IMR-90 (cell line): ENCODE measurements around the gene MAVS. TPM values are rescaled to one million over a fixed set of nuclear protein-coding genes. Genes with fewer than 3 reads are reported as not detected.

Experiments
- ATAC-seq: fragments of 200-7000 bp; cut with Tn5 transposase; 2 replicates; pipeline ENCODE4 v1.9.1; 2020; ENCODE audit warnings: low read depth, mild to moderate bottlenecking, moderate library complexity
- BruUV-seq: library from RNA; stranded (reverse); fragments of 400-500 nt; replicated peaks from 2 replicates; lab custom pipeline; 2021; lab: Mats Ljungman, UMichigan
- CTCF ChIA-PET: fragments of 300-600 bp; formaldehyde crosslinking; extraction: SDS; loops from one replicate; lab custom pipeline; 2021; ENCODE audit warnings: antibody characterized with exemption; lab: Yijun Ruan, JAX
- POLR2A ChIA-PET: fragments of 300-600 bp; sonication (Branson Sonifier 250); formaldehyde crosslinking; loops from one replicate; lab custom pipeline; 2022; ENCODE audit warnings: antibody characterized with exemption; ENCODE audit not compliant: unreplicated experiment; lab: Charles Lee
- DNase-seq: peaks from one replicate; pipeline ENCODE4 v3.0.0; 2013
- H2AFZ ChIP-seq: replicated peaks from 2 replicates; pipeline ENCODE3; 2013; ENCODE audit warnings: low read length, mild to moderate bottlenecking; ENCODE audit not compliant: poor library complexity
- H2AK5ac ChIP-seq: 2 replicates; pipeline ENCODE4 v1.6.1; 2013; ENCODE audit warnings: low read depth, low read length, inconsistent platforms
- H2AK9ac ChIP-seq: replicated peaks from 2 replicates; pipeline ENCODE3; 2013; ENCODE audit warnings: mild to moderate bottlenecking, low read depth, low read length, moderate library complexity; ENCODE audit not compliant: poor library complexity
- H2BK120ac ChIP-seq: 2 replicates; pipeline ENCODE4 v1.6.1; 2013; ENCODE audit warnings: low read depth, low read length, inconsistent platforms
- H2BK15ac ChIP-seq: 3 replicates; pipeline ENCODE4 v1.6.1; 2013; ENCODE audit warnings: low read depth, low read length, inconsistent platforms
- H2BK20ac ChIP-seq: 2 replicates; pipeline ENCODE4 v1.6.1; 2013; ENCODE audit warnings: low read depth, mild to moderate bottlenecking, inconsistent platforms, low read length, moderate library complexity
- H2BK5ac ChIP-seq: 2 replicates; pipeline ENCODE4 v1.6.1; 2013; ENCODE audit warnings: mild to moderate bottlenecking, low read depth, low read length, inconsistent platforms; ENCODE audit not compliant: poor library complexity, severe bottlenecking
- H3K14ac ChIP-seq: replicated peaks from 2 replicates; pipeline ENCODE4 v1.6.1; 2013; ENCODE audit warnings: low read depth, low read length, inconsistent platforms
- H3K18ac ChIP-seq: 2 replicates; pipeline ENCODE4 v1.6.1; 2013; ENCODE audit warnings: low read depth, low read length, control low read depth
- H3K23ac ChIP-seq: 2 replicates; pipeline ENCODE4 v1.6.1; 2013; ENCODE audit warnings: low read depth, low read length, inconsistent platforms
- H3K27ac ChIP-seq: 2 replicates; pipeline ENCODE4 v1.5.1; 2013; ENCODE audit warnings: mild to moderate bottlenecking, control low read depth, low read length; ENCODE audit not compliant: insufficient read depth
- H3K27me3 ChIP-seq: 2 replicates; pipeline ENCODE4 v1.6.1; 2013; ENCODE audit warnings: low read length; ENCODE audit not compliant: control insufficient read depth, insufficient read depth
- H3K36me3 ChIP-seq: 2 replicates; pipeline ENCODE4 v1.6.1; 2013; ENCODE audit warnings: low read length, mixed read lengths; ENCODE audit not compliant: control insufficient read depth, insufficient read depth
- H3K4ac ChIP-seq: 2 replicates; pipeline ENCODE4 v1.6.1; 2013; ENCODE audit warnings: low read depth, low read length, inconsistent platforms
- H3K4me1 ChIP-seq: 2 replicates; pipeline ENCODE4 v1.6.1; 2013; ENCODE audit warnings: low read length, mixed read lengths; ENCODE audit not compliant: control insufficient read depth, insufficient read depth
- H3K4me2 ChIP-seq: 2 replicates; pipeline ENCODE4 v1.6.1; 2013; ENCODE audit warnings: low read depth, mild to moderate bottlenecking, control low read depth, low read length, moderate library complexity
- H3K4me3 ChIP-seq: 2 replicates; pipeline ENCODE4 v1.5.1; 2013; ENCODE audit warnings: low read depth, mild to moderate bottlenecking, control low read depth, low read length, moderate library complexity; ENCODE audit not compliant: insufficient read depth
- H3K56ac ChIP-seq: 2 replicates; pipeline ENCODE4 v1.6.1; 2013; ENCODE audit warnings: low read length, inconsistent platforms; ENCODE audit not compliant: insufficient read depth; ENCODE audit errors: extremely low read depth
- H3K79me1 ChIP-seq, 2 experiments: 2 replicates each; pipeline ENCODE4 v1.6.1; 2013; ENCODE audit warnings: low read length in 2 of 2, inconsistent platforms in 1 of 2, low read depth in 1 of 2
- H3K9ac ChIP-seq: 2 replicates; pipeline ENCODE4 v1.6.1; 2013; ENCODE audit warnings: low read depth, low read length, control low read depth
- H3K9me1 ChIP-seq: 2 replicates; pipeline ENCODE4 v1.6.1; 2013; ENCODE audit warnings: low read length, inconsistent platforms; ENCODE audit not compliant: insufficient read depth
- H3K9me3 ChIP-seq: 2 replicates; pipeline ENCODE4 v1.6.1; 2013; ENCODE audit warnings: low read length; ENCODE audit not compliant: control insufficient read depth, insufficient read depth
- H4K20me1 ChIP-seq: 2 replicates; pipeline ENCODE4 v1.6.1; 2013; ENCODE audit warnings: low read length, inconsistent platforms; ENCODE audit not compliant: insufficient read depth
- H4K5ac ChIP-seq: 2 replicates; pipeline ENCODE4 v1.6.1; 2013; ENCODE audit warnings: mild to moderate bottlenecking, low read depth, low read length, control low read depth
- H4K8ac ChIP-seq, 2 experiments: 2 replicates each; pipeline ENCODE4 v1.6.1; 2013; ENCODE audit warnings: low read depth in 2 of 2, low read length in 2 of 2, control low read depth in 1 of 2, inconsistent platforms in 1 of 2
- H4K91ac ChIP-seq: 2 replicates; pipeline ENCODE4 v1.6.1; 2013; ENCODE audit warnings: low read depth, low read length, inconsistent platforms; ENCODE audit not compliant: insufficient read depth
- BHLHE40 ChIP-seq: fragments of 150-350 bp; IDR thresholded peaks from 2 replicates; pipeline ENCODE4 v1.6.1; 2016; ENCODE audit warnings: mild to moderate bottlenecking, low read depth, low read length
- CEBPB ChIP-seq: IDR thresholded peaks from 2 replicates; pipeline ENCODE4 v1.6.1; 2012; ENCODE audit warnings: low read depth, low read length, improper control_type of control experiment
- CTCF ChIP-seq: conservative IDR thresholded peaks from 2 replicates; pipeline ENCODE4 v1.5.1; 2012; ENCODE audit warnings: mild to moderate bottlenecking, low read depth, low read length, improper control_type of control experiment
- MAFK ChIP-seq: IDR thresholded peaks from 2 replicates; pipeline ENCODE4 v1.6.1; 2012; ENCODE audit warnings: low read depth, low read length, improper control_type of control experiment
- MAZ ChIP-seq: IDR thresholded peaks from 2 replicates; pipeline ENCODE4 v1.6.1; 2012; ENCODE audit warnings: low read depth, mild to moderate bottlenecking, low read length, improper control_type of control experiment, moderate library complexity, borderline replicate concordance
- NFE2L2 ChIP-seq: fragments of 150-350 bp; IDR thresholded peaks from 2 replicates; pipeline ENCODE4 v1.6.1; 2016; ENCODE audit warnings: low read depth, mild to moderate bottlenecking, low read length
- POLR2A ChIP-seq: IDR thresholded peaks from 2 replicates; pipeline ENCODE4 v1.6.1; 2012; ENCODE audit warnings: mild to moderate bottlenecking, low read depth, low read length
- RAD21 ChIP-seq: IDR thresholded peaks from 2 replicates; pipeline ENCODE4 v1.6.1; 2012; ENCODE audit warnings: low read length, improper control_type of control experiment
- RCOR1 ChIP-seq: IDR thresholded peaks from 2 replicates; pipeline ENCODE4 v1.6.1; 2012; ENCODE audit warnings: mild to moderate bottlenecking, low read length, improper control_type of control experiment; ENCODE audit not compliant: insufficient replicate concordance
- RFX5 ChIP-seq: IDR thresholded peaks from 2 replicates; pipeline ENCODE4 v1.8.0; 2012; ENCODE audit warnings: low read depth, mild to moderate bottlenecking, low read length, moderate library complexity
- SMC3 ChIP-seq: fragments of 150-350 bp; IDR thresholded peaks from 2 replicates; pipeline ENCODE4 v1.6.1; 2016; ENCODE audit warnings: low read depth, mild to moderate bottlenecking, antibody characterized with exemption, low read length, moderate library complexity
- WGBS, 2 experiments: methylation state at CpG; one replicate each; pipeline versions ENCODE4 v1.1.5 to v1.1.7; 2013; ENCODE audit warnings: missing lambda C conversion rate in 2 of 2; ENCODE audit not compliant: insufficient read length in 1 of 2; ENCODE audit errors: extremely low coverage in 2 of 2; 5-methylcytosine and 5-hydroxymethylcytosine counted together
- dilution Hi-C: fragments of 300-500 bp; cut with HindIII; formaldehyde crosslinking; loops from one replicate; pipeline ENCODE4 v1.14.3; 2018; ENCODE audit warnings: low sequenced_read_pairs; ENCODE audit not compliant: unreplicated experiment
- in situ Hi-C: fragments of 300-500 bp; cut with MboI; formaldehyde crosslinking; loops from 3 replicates; pipeline ENCODE4 v1.14.3; 2019; ENCODE audit warnings: low sequenced_read_pairs, inconsistent platforms, mixed read lengths
- intact Hi-C: fragments of 100-400 bp; cut with micrococcal nuclease; formaldehyde crosslinking; loops from 2 replicates; pipeline ENCODE4 v1.10.0; 2022
- polyA plus RNA-seq, 3 experiments: library from polyadenylated mRNA; depleted of rRNA; stranded (reverse); fragments of >200 nt; gene quantifications; 2 replicates each; pipeline ENCODE4 v1.2.3, GENCODE V29; 2012; ENCODE audit warnings: low replicate concordance in 1 of 3
- total RNA-seq: library from RNA; depleted of rRNA; stranded (reverse); fragments of >200 nt; gene quantifications from 2 replicates; pipeline ENCODE4 v1.2.3, GENCODE V29; 2012

Gene MAVS
- total and polyA plus RNA-seq, 2 of the 4 experiments (the other 2 are of a cell fraction), result 10.4 to 15.6 TPM

GRCh38 chr20:3819411-3820047, 27.1 kb upstream of the MAVS start (continued):
- TF ChIP-seq MAZ (no peak), SMC3 (no peak)

- H3K4me3 ChIP-seq, result peak within 1 kb of the TSS; percentile 70
- H3K9me1 ChIP-seq, result 0 out of 2 replicates have a peak, but pooled peaks cover 12% of the 10 kb centered on the region
- peaks cover 24% of the 10 kb centered on the region for H3K36me3 ChIP-seq
- H4K91ac ChIP-seq, result peak within 1 kb of the TSS; percentile 99
- peak within 1 kb of the TSS; percentile 97 for H3K9ac ChIP-seq
- H2AK9ac ChIP-seq, result peak within 1 kb of the TSS; percentile 99
- H3K79me1 ChIP-seq, result peaks cover 14 to 37% of the 10 kb centered on the region in 2 experiments; a peak in 3 of 4 replicates
- peak within 1 kb of the TSS; percentile 95 for H3K4ac ChIP-seq
- POLR2A ChIA-PET, result interaction anchor here (0.6 to 1.0 kb wide), 3 partner anchors 33 to 121 kb away, joined by 4 to 5 read pairs (median 4); no protein-coding TSS in a partner anchor
- H3K23ac ChIP-seq, result peak within 1 kb of the TSS; percentile 94; the same call in 1 of the 2 replicates
- intact Hi-C loops (loop anchor here (1.0 kb wide), 3 partner anchors 9 to 67 kb away; partner anchors contain the start of gene CENPB), dilution Hi-C loops (no loop called here), in situ Hi-C loops (no loop called here)
- H2AK5ac ChIP-seq, result peak within 1 kb of the TSS; percentile 98
- H2BK20ac ChIP-seq, result peak within 1 kb of the TSS; percentile 37; the same call in 1 of the 2 replicates
- H3K27me3 ChIP-seq, result no peaks in the 10 kb centered on the region
- WGBS, 2 experiments, result 0% methylated on average over 67 of the region's 96 CpGs; no CpG with 5 or more reads in 1 of the 2 experiments
- peak within 1 kb of the TSS; percentile 97 for H2AFZ ChIP-seq
- peak within 1 kb of the TSS; percentile 92 for H3K56ac ChIP-seq
- H3K18ac ChIP-seq, result peak within 1 kb of the TSS; percentile 95
- peak within 1 kb of the TSS; percentile 90 for H2BK120ac ChIP-seq
- BruUV-seq, result TSS peak; percentile 72
- DNase-seq (peak; percentile 96), ATAC-seq (peak; percentile 93)
- peak within 1 kb of the TSS; percentile 68 to 100 for H4K8ac ChIP-seq
- TF ChIP-seq CTCF (peak; percentile 95), SMC3 (peak; percentile 87), RAD21 (peak; percentile 73), POLR2A (peak; percentile 90), MAFK (peak; percentile 62; the same call in 1 of the 2 replicates), CEBPB (peak; percentile 54), RFX5 (no peak), BHLHE40 (peak; percentile 16; the same call in 1 of the 2 replicates), NFE2L2 (peak; percentile 28; the same call in 1 of the 2 replicates), MAZ (peak; percentile 87; the same call in 1 of the 2 replicates), RCOR1 (no peak)
- H3K27ac ChIP-seq, result peak within 1 kb of the TSS; percentile 98
- H4K5ac ChIP-seq, result peak within 1 kb of the TSS; percentile 98
- peaks cover 8% of the 10 kb centered on the region; the same call in 1 of the 2 replicates for H3K4me1 ChIP-seq
- H3K4me2 ChIP-seq, result peak within 1 kb of the TSS; percentile 74
- H2BK5ac ChIP-seq, result peak within 1 kb of the TSS; percentile 98
- H4K20me1 ChIP-seq, result no peaks in the 10 kb centered on the region
- peak within 1 kb of the TSS; percentile 68; the same call in 1 of the 3 replicates for H2BK15ac ChIP-seq
- H3K9me3 ChIP-seq, result no peaks in the 10 kb centered on the region
- peak within 1 kb of the TSS; percentile 99 for H3K14ac ChIP-seq
- CTCF ChIA-PET, result interaction anchor here (0.7 to 1.6 kb wide), 6 partner anchors 9 to 52 kb away, joined by 3 to 18 read pairs (median 4); partner anchors contain the start of gene CENPB
Observed at GRCh38 chr20:3820048-3820900, 26.4 kb upstream of the MAVS start, which contains the start of gene AP5S1. Gene AP5S1 (plus strand): TSS chr20:3820547. CDS start chr20:3822118, 1,571 bp downstream.
